Measurements from ENCODE around the gene CYB561. TPM values are rescaled to one million over a fixed set of nuclear protein-coding genes. Genes with fewer than 3 reads are reported as not detected.
A peak's percentile ranks its signal among the peaks of the same experiment; 100 is the strongest.

Gene CYB561
- polyA plus RNA-seq, 3 donors = 5.2 to 11.8 (median 8.3) TPM

- Histone ChIP-seq H3K36me3 (replicated peaks in 1 of 2; ENCODE audit: control insufficient read depth in 1 of 2, insufficient read depth in 2 of 2, low read length in 2 of 2) (no peaks in the 10 kb centered on the region), H3K27ac (ENCODE audit: low read depth in 1 of 2, low read length in 2 of 2) (peak overlapping the region; percentile 51 to 83), H3K4me2 (replicated peaks; ENCODE audit: extremely low read depth, low read length, poor library complexity, severe bottlenecking) (no peak overlapping the region), H4K20me1 (ENCODE audit: insufficient read depth, low read length) (no peaks in the 10 kb centered on the region), H2AFZ (ENCODE audit: insufficient read depth, low read depth, low read length, poor library complexity, severe bottlenecking) (peak overlapping the region; percentile 65), H3K9ac (ENCODE audit: insufficient read depth, low read length, poor library complexity, severe bottlenecking) (peak overlapping the region; percentile 30), H3K9me3 (replicated peaks in 1 of 2; ENCODE audit: control insufficient read depth in 1 of 2, insufficient read depth in 1 of 2, low read length in 2 of 2) (no peaks in the 10 kb centered on the region), H3K4me3 (replicated peaks in 1 of 3; ENCODE audit: low read depth in 2 of 3, low read length in 3 of 3) (peak overlapping the region in 1 of 3 experiments; percentile 45), H3K79me2 (ENCODE audit: insufficient read depth, low read length) (no peaks in the 10 kb centered on the region), H3K27me3 (ENCODE audit: control insufficient read depth in 2 of 2, insufficient read depth in 2 of 2, low read length in 2 of 2) (no peaks in the 10 kb centered on the region), H3K4me1 (ENCODE audit: control insufficient read depth in 1 of 2, insufficient read depth in 2 of 2, low read length in 2 of 2) (peaks cover 35 to 43% of the 10 kb centered on the region in 2 donors)
- no peak for DNase-seq
- intact Hi-C loops (cut with micrococcal nuclease) = loop anchor here in 1 of 2 donors (10.0 kb wide), 1 partner anchor 104 kb away; no protein-coding TSS in a partner anchor
- Mint-ChIP-seq H3K4me1 (peaks cover 36% of the 10 kb centered on the region), H3K9me3 (peaks cover 0 to 3% (median 0%) of the 10 kb centered on the region in 7 donors), H3K4me3 (no peak overlapping the region), H3K27me3 (ENCODE audit: low read depth in 3 of 3) (peaks cover 9 to 11% (median 10%) of the 10 kb centered on the region in 3 donors), H3K36me3 (no peaks in the 10 kb centered on the region), H3K27ac (peak overlapping the region; percentile 24 to 94 (median 88))
- WGBS (ENCODE audit: insufficient coverage) = 78% methylated on average over 7 of the region's 16 CpGs
- no peak for TF ChIP-seq CTCF (IDR thresholded peaks at IDR 0.05)
These were observed 5.3 kb downstream of the CYB561 start for GRCh38 chr17:63440770-63441335.

GRCh38 chr17:63440127-63440769 is 5.9 kb downstream of the CYB561 start:
- 67% methylated on average over 22 of the region's 22 CpGs for WGBS (ENCODE audit: insufficient coverage)
- Mint-ChIP-seq H3K9me3 (peaks cover 0 to 3% (median 0%) of the 10 kb centered on the region in 7 donors), H3K27ac (peak overlapping the region; percentile 85 to 95 (median 89)), H3K4me1 (peaks cover 38% of the 10 kb centered on the region), H3K4me3 (peak overlapping the region; percentile 70 to 72), H3K27me3 (ENCODE audit: low read depth in 3 of 3) (peaks cover 6 to 8% (median 7%) of the 10 kb centered on the region in 3 donors), H3K36me3 (no peaks in the 10 kb centered on the region)
- H3K4me3 ChIP-seq (replicated peaks in 1 of 3; ENCODE audit: low read depth in 2 of 3, low read length in 3 of 3) = peak overlapping the region in 1 of 3 experiments; percentile 45
- no peaks in the 10 kb centered on the region for H3K27me3 ChIP-seq (ENCODE audit: control insufficient read depth in 2 of 2, insufficient read depth in 2 of 2, low read length in 2 of 2)
- no peaks in the 10 kb centered on the region for H3K9me3 ChIP-seq (replicated peaks in 1 of 2; ENCODE audit: control insufficient read depth in 1 of 2, insufficient read depth in 1 of 2, low read length in 2 of 2)
- H2AFZ ChIP-seq (ENCODE audit: insufficient read depth, low read depth, low read length, poor library complexity, severe bottlenecking) = peak overlapping the region; percentile 65
- no peaks in the 10 kb centered on the region for H3K36me3 ChIP-seq (replicated peaks in 1 of 2; ENCODE audit: control insufficient read depth in 1 of 2, insufficient read depth in 2 of 2, low read length in 2 of 2)
- H3K4me1 ChIP-seq (ENCODE audit: control insufficient read depth in 1 of 2, insufficient read depth in 2 of 2, low read length in 2 of 2) = peaks cover 36 to 43% of the 10 kb centered on the region in 2 donors
- no peaks in the 10 kb centered on the region for H3K79me2 ChIP-seq (ENCODE audit: insufficient read depth, low read length)
- peak overlapping the region; percentile 30 for H3K9ac ChIP-seq (ENCODE audit: insufficient read depth, low read length, poor library complexity, severe bottlenecking)
- DNase-seq = no peak
- H3K27ac ChIP-seq (ENCODE audit: low read depth in 1 of 2, low read length in 2 of 2) = peak overlapping the region; percentile 51 to 83
- no peak for TF ChIP-seq CTCF (IDR thresholded peaks at IDR 0.05)
- no peaks in the 10 kb centered on the region for H4K20me1 ChIP-seq (ENCODE audit: insufficient read depth, low read length)
- intact Hi-C loops (cut with micrococcal nuclease) = loop anchor here in 1 of 2 donors (10.0 kb wide), 1 partner anchor 105 kb away; no protein-coding TSS in a partner anchor
- H3K4me2 ChIP-seq (replicated peaks; ENCODE audit: extremely low read depth, low read length, poor library complexity, severe bottlenecking) = peak overlapping the region; percentile 64
